GM12872 (cell line): ENCODE results near the gene RBPJ.

Source experiments
- CTCF ChIP-seq: IDR thresholded peaks from 3 replicates; pipeline ENCODE4 v1.5.1; 2011; ENCODE audit warnings: low read depth, mild to moderate bottlenecking, low read length, moderate library complexity; ENCODE audit not compliant: insufficient read depth

RBPJ gene

GRCh38 chr4:26320538-26321372, at the start of gene RBPJ:
TSS of gene RBPJ (plus strand) at chr4:26321014. CDS start at chr4:26321029, 15 bp downstream.
- TF ChIP-seq CTCF = no peak

GRCh38 chr4:26271703-26272102, 49.1 kb upstream of the RBPJ start:
- no peak for TF ChIP-seq CTCF

GRCh38 chr4:26272654-26273615, 47.9 kb upstream of the RBPJ start:
- no peak for TF ChIP-seq CTCF

GRCh38 chr4:26273616-26273980, 47.2 kb upstream of the RBPJ start:
- no peak for TF ChIP-seq CTCF

- no peak for TF ChIP-seq CTCF
Observed at GRCh38 chr4:26275281-26275680, 45.5 kb upstream of the RBPJ start.

GRCh38 chr4:26279446-26279845, 41.4 kb upstream of the RBPJ start:
- TF ChIP-seq CTCF = no peak

GRCh38 chr4:26281881-26282280, 38.9 kb upstream of the RBPJ start:
- no peak for TF ChIP-seq CTCF
